Measurements from ENCODE around the gene ESF1.
A peak's percentile ranks its signal among the peaks of the same experiment; 100 is the strongest.

ESF1 gene, protein sequence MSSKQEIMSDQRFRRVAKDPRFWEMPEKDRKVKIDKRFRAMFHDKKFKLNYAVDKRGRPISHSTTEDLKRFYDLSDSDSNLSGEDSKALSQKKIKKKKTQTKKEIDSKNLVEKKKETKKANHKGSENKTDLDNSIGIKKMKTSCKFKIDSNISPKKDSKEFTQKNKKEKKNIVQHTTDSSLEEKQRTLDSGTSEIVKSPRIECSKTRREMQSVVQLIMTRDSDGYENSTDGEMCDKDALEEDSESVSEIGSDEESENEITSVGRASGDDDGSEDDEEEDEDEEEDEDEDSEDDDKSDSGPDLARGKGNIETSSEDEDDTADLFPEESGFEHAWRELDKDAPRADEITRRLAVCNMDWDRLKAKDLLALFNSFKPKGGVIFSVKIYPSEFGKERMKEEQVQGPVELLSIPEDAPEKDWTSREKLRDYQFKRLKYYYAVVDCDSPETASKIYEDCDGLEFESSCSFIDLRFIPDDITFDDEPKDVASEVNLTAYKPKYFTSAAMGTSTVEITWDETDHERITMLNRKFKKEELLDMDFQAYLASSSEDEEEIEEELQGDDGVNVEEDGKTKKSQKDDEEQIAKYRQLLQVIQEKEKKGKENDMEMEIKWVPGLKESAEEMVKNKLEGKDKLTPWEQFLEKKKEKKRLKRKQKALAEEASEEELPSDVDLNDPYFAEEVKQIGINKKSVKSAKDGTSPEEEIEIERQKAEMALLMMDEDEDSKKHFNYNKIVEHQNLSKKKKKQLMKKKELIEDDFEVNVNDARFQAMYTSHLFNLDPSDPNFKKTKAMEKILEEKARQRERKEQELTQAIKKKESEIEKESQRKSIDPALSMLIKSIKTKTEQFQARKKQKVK

DNA sequence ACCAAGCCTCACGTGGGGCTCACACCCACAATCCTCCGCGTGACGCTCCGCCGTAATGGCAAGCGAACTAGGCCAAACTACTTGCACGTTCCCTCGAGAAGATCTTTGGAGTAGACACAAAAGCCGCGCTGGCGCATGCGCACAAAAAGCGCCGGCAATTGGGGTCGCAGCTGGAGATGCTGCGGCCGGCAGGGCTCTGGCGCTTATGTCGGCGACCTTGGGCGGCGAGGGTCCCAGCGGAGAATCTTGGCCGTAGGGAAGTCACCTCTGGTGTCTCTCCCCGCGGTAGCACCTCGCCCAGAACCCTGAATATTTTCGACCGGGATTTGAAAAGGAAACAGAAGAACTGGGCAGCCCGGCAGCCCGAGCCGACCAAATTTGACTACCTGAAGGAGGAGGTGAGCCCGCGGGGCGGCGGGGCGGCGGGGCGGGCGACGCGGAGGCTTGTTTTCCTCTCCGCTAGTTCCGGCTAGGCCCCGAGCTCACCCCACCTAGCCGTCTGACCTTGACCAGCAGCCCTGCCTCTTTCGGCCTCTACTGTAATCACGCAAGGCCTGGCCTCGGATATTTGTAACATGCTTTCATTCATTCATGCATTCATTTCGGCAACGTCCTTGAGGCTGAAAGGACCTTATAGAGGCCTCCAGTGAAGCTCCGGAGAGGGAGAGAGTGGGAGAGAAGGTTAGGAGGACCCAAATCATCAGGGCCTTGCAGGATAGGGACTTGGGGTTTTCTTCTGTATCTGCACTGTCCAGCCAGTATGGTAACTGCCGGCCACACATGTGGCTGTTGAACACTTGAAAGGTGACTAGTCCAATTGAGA, at the start of gene ESF1, which contains the start of gene NDUFAF5:
Gene ESF1, minus strand, starts transcription at position 27 of the 823 bp plus-strand sequence. CDS start 1,779 bp downstream, outside the sequence.
Gene NDUFAF5, plus strand, starts transcription at position 136 of the 823 bp plus-strand sequence. Its CDS starts 41 bp downstream, at position 177.
- DNase-seq, result peak; percentile 79

DNA sequence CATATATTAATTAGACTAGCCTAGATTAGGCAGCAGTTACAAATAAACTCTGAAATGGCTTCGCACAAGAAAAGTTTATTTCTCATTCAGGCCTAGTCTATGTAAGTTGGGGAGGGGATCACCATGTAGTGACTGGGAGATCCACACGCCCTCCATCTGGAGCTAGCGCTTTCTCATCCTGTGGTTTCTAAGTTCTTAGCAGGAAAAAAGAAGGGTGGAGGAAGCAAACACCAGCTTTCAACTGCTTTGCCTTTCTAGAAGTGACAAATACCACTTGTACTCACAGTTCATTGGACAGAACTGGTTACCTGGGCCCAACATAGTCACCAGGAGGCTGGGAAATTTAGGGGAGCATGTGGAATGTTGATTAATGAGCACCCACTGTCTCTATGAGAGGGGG, 46.8 kb upstream of the ESF1 start:
- DNase-seq, result no peak

DNA sequence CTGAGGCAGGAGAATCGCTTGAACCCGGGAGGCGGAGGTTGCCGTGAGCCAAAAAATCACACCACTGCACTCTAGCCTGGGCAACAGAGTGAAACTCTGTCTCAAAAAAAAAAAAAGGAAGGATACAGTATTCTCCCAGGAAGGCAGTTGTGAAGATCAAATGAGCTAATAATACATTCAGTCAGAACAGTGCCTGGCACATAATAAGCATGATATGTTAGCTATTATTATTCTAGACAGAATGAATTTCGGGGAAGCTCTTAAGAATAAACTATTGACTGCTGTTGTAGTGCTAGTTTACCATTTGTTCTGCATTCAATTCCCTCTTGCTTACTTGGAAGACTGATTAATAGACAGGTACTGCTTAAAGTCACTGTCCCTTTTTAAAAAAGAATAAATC, 40.7 kb upstream of the ESF1 start:
- DNase-seq, result no peak

DNA sequence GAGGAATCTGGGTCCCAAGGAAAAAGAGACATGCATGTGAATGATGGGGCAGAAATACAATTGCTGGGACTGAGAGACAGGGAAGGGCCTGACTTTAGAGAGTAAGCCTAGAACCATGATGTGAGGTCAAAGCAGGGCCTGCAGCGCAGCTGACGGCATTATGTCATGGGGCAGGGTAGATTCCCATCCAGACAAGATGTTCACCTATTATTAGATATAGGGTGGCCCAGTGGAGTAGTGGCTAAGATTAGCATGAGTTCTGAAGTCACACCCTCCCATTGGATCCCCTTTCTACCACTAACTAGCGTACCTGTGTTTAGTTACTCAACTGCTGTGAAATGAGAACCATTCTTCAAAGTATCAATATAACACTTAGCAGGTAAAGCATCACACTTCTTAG, 39.7 kb upstream of the ESF1 start:
- no peak for DNase-seq

DNA sequence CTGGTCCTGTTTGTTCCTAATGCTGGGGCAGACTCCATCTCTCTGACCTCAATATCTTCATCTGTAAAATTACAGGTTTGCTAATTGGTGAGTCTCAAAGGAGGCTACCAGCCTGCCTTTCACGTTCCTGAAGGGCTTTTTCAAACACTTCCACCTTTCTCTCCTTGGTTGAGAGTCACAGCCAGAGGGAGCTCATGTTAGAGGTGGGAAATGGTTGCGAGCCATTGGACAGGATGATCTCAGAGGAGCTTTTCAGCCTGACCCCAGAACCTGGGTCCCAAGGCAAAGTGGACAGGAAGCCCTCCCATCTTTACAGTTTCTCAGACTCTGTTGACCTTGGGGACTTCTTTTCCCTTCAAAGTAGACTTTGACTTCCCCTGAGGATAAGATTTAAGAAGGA, 37.7 kb upstream of the ESF1 start:
- DNase-seq, result no peak

DNA sequence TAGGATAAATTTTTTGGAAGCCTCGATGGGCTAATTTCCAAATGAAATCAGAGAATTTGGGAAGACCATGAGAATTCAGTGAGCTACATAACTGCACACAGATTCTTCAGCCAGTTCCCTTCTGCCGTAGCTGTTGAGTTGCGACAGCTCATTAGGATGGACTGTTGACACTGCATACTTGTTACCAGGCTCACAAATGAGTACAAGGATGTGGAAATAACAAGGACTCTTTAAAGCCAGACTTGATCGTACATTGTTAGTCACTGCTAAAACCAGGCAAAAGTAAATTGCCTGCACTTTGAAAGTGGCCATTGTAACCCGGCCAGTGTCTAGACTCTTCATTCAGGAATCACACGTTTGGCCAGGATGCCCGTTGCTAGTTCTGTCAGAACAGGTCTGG, 37.2 kb upstream of the ESF1 start:
- DNase-seq, result no peak

DNA sequence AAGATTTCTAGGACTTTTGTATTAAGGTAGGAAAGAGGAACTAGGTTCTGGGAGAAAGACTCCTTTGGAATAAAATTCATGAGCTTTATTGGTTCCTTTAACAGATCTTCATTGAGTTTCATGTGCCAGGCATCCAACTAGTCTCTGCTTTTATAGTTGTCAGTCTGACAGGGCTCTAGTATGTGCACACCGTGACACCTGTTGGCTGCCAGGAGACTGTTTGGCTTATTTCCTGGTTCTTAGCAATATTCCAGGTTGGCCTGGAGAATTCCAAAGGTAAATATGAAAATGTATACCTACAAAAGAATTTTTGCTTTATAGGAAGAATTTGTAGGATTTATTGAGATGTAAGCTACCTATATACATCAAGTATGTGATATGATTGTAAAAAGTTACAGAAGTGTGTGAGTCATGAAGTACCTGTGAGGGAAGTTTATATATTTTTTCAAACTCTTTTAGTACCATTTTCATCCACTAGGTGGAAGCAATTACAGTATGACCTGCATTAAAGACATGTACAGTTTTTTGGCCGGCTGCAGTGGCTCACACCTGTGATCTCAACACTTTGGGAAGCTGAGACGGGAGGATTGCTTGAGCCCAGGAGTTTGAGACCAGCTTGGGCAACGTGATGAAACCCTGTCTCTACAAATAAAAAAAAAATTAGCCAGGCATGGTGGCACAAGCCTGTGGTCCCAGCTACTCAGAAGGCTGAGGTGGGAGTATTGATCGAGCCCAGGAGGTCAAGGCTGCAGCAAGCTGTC, 35.3 kb upstream of the ESF1 start:
- DNase-seq, result peak; percentile 9

DNA sequence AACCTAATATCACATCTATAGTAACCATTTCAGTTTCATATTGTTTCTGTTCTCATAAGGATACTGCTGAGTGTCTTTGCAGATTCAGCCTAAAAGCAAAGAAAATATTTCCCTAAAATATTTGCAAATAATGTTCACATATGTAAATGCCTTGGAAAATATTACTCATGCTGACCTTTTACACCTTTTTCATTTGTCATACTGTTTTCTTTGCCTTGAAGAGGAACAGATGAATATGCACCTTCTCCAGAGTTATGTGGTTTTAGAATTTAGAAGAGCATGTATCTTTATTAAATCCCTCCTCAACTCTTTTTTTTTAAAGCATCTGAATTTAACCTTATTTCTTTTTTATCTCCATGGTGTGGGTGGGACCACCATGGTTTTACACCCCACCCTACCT, 32.6 kb upstream of the ESF1 start:
- no peak for DNase-seq

DNA sequence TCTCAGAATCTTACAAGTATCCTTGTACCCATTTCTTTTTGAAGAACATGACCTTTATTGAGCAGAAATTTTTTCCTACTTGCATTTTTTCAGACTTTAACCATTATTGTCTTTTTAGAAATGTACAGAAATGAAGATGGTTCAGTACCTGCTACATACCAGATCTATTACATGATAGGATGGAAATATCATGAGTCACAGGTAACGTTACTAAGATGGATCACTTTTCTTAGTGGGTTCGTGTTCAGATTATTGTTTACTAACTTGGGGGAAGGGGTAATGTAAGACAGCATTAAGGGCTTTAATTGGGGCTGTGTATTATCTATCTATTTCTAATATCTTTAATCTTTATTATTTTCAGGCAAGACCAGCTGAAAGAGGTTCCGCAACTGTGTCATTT, 32.0 kb upstream of the ESF1 start:
- no peak for DNase-seq

DNA sequence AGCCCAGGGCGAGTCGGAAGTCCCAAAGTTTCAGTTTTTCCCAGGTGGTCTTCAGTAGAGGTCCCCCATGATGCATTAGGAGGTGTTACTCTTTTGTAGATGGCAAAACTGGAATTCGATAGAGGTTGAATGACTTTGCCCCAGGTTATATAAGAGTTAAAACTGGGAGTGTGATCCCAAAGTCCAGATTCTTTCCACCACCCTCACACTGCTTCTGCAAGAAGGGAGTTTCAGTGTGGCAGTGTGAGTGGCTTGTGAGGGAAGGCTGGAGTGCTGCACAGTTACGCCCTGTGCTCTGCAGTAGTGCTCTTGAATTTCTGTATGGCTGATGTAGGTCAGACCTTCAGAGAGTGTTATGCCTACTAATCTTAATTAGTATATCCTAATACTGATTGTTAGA, 30.0 kb upstream of the ESF1 start:
- DNase-seq, result no peak

DNA sequence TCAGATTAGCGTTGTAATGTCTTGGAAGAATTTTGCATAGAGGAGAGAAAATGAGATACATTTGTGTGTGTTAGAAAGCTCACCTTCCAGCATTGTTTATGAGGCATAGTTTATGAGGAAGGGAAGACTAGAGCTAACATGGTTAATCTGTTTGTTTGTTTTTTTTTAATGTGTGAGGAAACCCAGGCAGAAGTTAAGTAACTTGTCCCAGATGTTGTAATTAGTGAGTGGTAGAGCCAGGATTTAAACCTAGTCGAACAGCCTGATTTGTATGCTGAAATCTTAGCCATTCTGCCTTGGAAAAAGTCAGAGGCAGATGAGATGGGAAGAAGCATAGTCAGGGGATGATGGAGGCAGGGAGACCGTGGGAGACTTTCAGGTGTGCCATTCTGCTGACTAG, 29.2 kb upstream of the ESF1 start:
- no peak for DNase-seq

DNA sequence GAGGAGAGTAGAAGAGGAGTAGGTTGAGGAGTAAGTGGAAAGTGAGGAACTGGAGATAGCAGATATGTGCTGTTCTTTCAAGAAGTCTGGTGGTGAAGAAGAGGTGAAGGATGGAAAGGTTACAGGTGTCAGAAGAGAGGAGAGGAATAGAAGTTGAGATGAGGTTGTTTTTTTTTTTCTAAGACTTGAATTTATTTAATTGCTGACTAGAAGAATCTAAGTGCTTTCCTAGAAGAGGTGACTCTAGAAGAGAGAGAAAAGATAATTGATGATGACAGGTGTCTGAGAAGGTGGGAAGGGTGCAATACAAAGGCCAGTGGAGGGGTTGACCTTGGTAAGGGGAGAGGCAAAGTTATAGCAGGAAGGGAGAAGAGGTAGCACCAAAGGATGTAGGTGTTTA, 25.7 kb upstream of the ESF1 start:
- no peak for DNase-seq

DNA sequence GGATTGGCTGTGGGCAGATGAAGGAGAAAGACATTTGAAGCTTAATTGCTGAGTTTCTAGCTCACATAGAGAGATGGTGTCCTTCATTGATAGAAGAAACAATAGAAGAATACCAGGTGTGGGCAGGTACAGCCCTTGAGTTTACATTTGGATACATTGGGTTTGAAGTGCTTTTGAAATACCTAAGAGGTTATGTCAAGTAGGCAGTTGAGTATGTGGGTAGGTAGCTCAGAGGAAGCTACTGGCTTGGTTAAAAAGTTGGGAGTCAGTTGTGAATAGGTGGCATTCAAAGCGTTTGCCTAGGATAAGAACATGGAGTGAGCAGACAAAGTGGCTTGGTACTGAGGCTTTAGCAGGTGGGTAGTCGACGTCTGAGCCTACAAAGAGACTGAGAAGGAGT, 25.1 kb upstream of the ESF1 start:
- DNase-seq, result no peak

DNA sequence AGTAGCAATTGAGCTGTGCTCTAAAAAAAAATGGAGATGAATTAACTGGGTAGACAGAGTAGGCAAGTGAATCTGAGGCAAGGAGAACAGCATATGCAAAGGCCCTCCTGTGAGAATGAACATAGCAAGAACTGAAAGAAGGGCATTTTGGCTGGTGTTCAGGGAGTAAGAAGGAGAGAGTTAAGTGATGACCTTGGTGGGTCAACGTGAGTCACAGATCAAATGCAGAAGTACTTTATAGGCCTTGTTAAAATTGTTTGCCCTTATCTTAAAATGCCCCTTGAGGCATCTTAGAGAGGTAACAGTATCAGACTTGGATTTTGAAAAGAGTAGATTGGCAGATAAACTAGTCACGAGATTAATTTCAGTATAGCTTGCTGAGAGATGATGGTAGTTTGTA, 24.7 kb upstream of the ESF1 start:
- no peak for DNase-seq

DNA sequence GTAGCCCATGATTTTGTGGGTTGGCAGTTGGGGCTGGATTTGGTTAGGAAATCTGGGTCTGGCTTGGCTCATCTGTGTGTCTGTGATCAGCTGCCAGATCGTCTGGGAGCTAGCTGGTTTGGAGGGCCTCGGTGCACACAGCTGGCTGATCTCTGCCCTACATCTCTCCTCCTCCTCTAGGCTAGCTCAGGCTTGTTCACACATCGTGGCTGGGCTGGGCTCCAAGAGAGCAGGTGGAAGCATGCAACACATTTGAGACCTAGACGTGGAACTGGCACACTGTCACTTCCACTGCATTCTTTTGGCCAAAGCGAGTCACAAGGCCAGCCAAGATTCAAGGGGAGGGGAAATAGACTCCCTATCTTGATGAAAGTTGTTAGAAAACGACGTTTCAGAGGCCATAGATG, 16.0 kb upstream of the ESF1 start:
- no peak for DNase-seq

DNA sequence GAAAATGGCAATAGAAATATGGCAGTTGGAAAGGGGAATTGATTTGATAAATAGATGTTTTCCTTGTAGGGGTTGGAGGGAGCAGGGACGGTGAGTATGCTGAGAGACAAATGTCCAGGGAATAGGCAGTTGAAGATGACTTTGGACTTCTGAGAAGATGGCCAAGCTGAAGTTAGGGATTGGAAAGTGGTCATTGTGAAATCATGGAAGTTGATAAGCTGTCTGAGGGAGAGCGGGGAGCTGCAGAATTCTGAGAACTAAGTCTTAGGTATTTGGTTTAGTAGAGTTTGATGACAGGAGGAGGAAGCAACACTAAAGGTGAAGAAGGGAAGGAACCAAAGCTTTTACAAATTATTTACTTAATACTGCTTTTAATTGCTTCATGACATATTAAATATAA, 15.3 kb upstream of the ESF1 start:
- DNase-seq, result no peak

DNA sequence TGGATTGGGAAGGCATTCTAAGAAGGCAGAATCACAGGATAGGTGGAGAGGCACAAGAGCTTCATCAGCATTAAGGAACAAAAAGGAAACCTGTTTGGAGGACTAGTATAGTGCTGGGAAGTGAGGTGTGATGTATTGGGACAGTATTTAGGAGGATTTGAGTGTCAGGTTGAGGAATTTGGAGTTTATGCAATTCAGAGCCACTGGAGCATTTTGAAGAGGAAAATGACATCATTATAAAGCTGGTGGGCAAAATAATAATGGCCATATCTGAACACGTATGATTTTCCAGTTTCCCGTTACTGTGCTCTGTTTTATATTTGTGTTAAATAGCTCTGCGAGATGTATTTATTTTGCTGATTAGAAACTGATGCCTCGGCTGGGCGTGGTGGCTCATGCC, 14.3 kb upstream of the ESF1 start:
- DNase-seq, result no peak

DNA sequence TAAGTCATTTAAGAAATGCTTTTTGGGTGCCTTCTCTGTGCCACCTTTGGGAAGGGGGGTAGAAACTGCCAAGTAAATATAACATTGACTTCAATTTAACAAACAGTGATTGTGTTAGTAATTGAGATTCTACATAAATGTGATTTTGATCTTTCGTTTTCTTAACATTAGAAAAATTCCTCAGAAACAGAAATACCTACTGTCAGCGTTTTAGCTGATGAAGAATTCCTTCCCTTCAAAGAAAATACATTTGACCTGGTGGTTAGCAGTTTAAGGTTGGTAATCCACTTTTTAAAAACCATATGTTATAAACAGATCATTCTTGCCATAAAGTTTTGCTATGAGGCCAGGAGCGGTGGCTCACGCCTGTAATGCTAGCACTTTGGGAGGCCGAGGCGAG, 9.9 kb upstream of the ESF1 start:
- DNase-seq, result no peak

DNA sequence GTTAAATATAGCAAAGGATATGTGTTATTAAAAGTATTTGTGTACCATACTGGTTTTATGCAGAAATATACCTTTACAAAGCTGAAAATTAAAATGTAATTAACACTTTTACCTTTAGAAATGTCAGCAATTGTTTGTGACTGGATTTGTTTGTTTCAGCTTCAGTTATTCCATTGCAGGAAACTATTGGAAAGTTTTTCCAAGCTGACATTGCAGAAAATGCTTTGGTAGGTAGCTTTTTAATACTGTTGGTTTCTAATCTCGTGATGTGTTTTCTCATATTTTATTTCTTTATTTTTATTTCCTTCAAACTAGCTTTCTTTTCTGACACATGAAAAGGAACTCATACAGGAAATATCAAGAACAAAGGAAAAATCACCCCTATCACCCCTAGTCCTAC, 8.3 kb upstream of the ESF1 start:
- DNase-seq, result no peak

DNA sequence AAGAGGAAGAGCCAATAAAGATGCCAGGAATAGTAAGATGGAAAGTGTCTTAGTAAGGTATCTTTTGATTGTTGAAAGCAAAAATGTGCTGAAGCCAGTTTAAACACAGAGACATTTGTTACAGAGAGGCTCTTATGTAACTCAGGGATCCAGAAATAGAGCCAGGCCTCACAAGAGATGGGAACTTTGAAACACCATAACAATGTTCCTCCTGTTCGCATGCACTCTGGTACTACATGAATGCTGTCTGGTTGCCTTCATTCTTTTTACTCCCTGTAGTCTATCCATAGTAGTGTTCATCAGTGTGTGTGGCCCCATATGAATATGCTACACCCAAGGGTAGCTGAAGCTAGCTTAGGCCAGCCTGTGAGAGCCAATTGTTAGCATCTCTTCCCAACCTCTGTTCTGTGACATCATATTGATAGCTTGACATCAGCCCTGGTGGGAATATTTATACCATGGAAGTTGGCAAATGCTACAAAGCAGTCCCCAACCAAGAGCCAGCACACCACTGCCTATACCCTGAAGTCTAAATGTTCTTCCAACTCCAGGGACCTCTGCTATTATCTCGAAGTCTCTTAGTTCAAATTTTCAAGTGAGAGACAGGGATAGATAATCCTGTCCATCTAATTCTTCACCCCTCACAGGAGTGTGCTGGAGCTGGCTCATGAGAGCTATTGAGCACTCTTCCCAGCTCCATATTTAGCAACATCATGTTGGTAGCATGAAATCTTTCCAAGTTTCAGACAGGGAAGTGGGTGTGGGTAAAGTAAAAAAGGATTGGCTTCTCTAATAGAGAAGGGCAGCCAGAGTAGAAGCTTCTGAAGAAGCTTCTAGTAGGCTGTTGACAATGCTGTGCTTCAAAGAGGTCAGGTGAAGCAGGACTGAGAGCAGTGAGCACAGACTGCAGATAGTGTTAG, 7.1 kb upstream of the ESF1 start:
- no peak for DNase-seq

DNA sequence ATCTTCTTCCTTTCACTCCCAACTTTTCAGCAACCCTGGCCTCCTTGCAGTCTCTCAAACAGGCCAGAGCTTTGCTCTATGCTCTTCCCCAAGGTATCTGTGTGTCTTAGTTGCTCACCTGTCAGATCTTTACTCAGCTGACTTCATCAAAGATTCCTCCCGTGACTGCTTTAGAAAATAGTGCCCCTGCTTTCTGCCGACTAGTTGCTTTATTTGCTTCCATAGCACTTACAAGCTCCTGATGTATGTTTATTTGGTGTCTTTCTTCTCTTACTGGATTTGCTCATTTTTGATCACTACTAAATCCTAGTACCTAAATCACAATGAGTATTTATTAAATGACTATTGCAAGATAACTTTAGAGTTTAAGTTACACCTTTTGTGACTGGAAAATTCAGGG, 6.0 kb upstream of the ESF1 start:
- DNase-seq, result no peak

Data from KG1 (cell line).